ENCODE measurements around the gene TNS4. TPM values are rescaled to one million over a fixed set of nuclear protein-coding genes. Genes with fewer than 3 reads are reported as not detected.

TNS4 gene
- total and polyA plus RNA-seq, 8 donors, result 0.16 to 0.24 TPM; not detected in 6

GRCh38 chr17:40535438-40535837 lies 34.0 kb upstream of the TNS4 start:
- intact Hi-C loops (cut with DNase I), result no loop called here
- Histone ChIP-seq H3K9me3 (no peaks in the 10 kb centered on the region), H3K4me3 (no peak overlapping the region), H3K27me3 (no peaks in the 10 kb centered on the region), H3K27ac (peak overlapping the region in 1 of 4 donors; percentile 65), H3K36me3 (no peaks in the 10 kb centered on the region), H3K4me1 (peaks cover 0 to 5% (median 4%) of the 10 kb centered on the region in 3 donors)
- WGBS, 2 donors, result 70 to 80% methylated on average over 4 of the region's 4 CpGs
- no peak for ATAC-seq
- TF ChIP-seq, protein P1, sequence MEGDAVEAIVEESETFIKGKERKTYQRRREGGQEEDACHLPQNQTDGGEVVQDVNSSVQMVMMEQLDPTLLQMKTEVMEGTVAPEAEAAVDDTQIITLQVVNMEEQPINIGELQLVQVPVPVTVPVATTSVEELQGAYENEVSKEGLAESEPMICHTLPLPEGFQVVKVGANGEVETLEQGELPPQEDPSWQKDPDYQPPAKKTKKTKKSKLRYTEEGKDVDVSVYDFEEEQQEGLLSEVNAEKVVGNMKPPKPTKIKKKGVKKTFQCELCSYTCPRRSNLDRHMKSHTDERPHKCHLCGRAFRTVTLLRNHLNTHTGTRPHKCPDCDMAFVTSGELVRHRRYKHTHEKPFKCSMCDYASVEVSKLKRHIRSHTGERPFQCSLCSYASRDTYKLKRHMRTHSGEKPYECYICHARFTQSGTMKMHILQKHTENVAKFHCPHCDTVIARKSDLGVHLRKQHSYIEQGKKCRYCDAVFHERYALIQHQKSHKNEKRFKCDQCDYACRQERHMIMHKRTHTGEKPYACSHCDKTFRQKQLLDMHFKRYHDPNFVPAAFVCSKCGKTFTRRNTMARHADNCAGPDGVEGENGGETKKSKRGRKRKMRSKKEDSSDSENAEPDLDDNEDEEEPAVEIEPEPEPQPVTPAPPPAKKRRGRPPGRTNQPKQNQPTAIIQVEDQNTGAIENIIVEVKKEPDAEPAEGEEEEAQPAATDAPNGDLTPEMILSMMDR (IDR thresholded peaks at IDR 0.05), result no peak
- DNase-seq, result no peak
- FAIRE-seq, result no peak

DNA sequence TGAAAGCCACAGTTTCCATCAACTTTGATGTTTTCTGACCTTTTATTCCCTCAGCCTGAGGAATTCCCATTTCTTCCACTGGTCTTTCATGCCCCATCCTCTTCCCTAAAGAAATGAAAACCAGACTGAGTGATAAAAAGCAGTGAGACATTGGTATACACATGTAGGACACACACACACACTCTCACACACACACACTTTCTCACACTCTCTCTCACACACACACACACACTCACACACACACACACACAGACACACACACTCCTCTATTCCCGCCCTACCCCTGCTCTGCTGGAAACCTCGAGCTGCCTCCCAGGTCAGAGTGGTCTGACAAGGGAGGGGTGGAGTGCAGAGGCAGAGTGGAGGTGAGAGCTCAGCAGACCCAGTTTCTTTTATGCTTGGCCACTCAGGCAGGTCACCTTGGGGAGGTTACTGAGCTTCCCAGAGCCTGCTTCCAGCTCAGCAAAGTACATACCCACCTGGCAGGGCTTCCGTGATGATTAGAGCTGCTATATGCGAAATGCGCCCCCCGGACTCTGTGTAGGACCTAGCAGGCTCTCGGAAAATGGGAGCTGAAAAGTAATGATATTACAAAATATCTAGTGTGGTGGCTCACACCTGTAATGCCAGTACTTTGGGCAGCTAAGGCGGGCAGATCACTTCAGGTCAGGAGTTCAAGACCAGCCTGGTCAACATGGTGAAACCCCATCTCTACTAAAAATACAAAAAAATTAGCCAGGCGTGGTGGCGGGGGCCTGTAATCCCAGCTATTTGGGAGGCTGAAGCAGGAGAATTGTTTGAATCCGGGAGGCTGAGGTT lies 33.2 kb upstream of the TNS4 start:
- no peak overlapping the region for H3K4me3 ChIP-seq
- intact Hi-C loops (cut with DNase I), result loop anchor here in 2 of 3 donors (5.0 kb wide), 1 partner anchor 92 kb away; the partner anchor contains the start of gene IGFBP4 (in 2 of the 2)
- no peak for FAIRE-seq
- H3K4me1 ChIP-seq, result peaks cover 0 to 5% (median 4%) of the 10 kb centered on the region in 3 donors
- 66 to 78% methylated on average over 11 of the region's 11 CpGs for WGBS, 2 donors
- TF ChIP-seq, protein P1 (IDR thresholded peaks at IDR 0.05), result no peak
- no peak overlapping the region for H3K27ac ChIP-seq
- no peaks in the 10 kb centered on the region for H3K36me3 ChIP-seq
- no peaks in the 10 kb centered on the region for H3K9me3 ChIP-seq
- ATAC-seq, result no peak
- H3K27me3 ChIP-seq, result no peaks in the 10 kb centered on the region
- DNase-seq, result peak in 1 of 6 donors; percentile 10

GRCh38 chr17:40533896-40534295 lies 32.5 kb upstream of the TNS4 start:
- intact Hi-C loops (cut with DNase I), result loop anchor here in 2 of 3 donors (5.0 kb wide), 1 partner anchor 92 kb away; the partner anchor contains the start of gene IGFBP4 (in 2 of the 2)
- FAIRE-seq (no peak), ATAC-seq (no peak), DNase-seq (no peak)
- 37 to 38% methylated on average over 4 of the region's 4 CpGs for WGBS, 2 donors
- Histone ChIP-seq H3K27ac (no peak overlapping the region), H3K9me3 (no peaks in the 10 kb centered on the region), H3K36me3 (no peaks in the 10 kb centered on the region), H3K4me1 (peaks cover 0 to 4% (median 0%) of the 10 kb centered on the region in 3 donors), H3K27me3 (no peaks in the 10 kb centered on the region), H3K4me3 (no peak overlapping the region)
- TF ChIP-seq, protein P1 (IDR thresholded peaks at IDR 0.05), result no peak

- H3K4me1 ChIP-seq, result no peaks in the 10 kb centered on the region
- H3K27me3 ChIP-seq, result no peaks in the 10 kb centered on the region
- 34 to 46% methylated on average over 6 of the region's 6 CpGs for WGBS, 2 donors
- ATAC-seq (no peak), FAIRE-seq (no peak), DNase-seq (no peak)
- no peak overlapping the region for H3K27ac ChIP-seq
- no peak overlapping the region for H3K4me3 ChIP-seq
- H3K9me3 ChIP-seq, result no peaks in the 10 kb centered on the region
- TF ChIP-seq, protein P1 (IDR thresholded peaks at IDR 0.05), result no peak
- intact Hi-C loops (cut with DNase I), result loop anchor here in 2 of 3 donors (5.0 kb wide), 1 partner anchor 90 kb away; the partner anchor contains the start of gene IGFBP4 (in 2 of the 2)
- no peaks in the 10 kb centered on the region for H3K36me3 ChIP-seq
Observed at GRCh38 chr17:40532520-40533253, 31.3 kb upstream of the TNS4 start.

All from pancreas (tissue), 10 donors.